Neural crest cell (in vitro differentiated cells): Measurements from ENCODE around the gene CYP2F1. TPM values are rescaled to one million over a fixed set of nuclear protein-coding genes. Genes with fewer than 3 reads are reported as not detected.

Experiments
- DNase-seq: peaks from one replicate; pipeline ENCODE4 v3.0.0; 2021; ENCODE audit warnings: low read depth, mixed read lengths, low spot score
- H3K27ac Mint-ChIP-seq: one replicate; pipeline ENCODE4 v1.8.0; 2021; ENCODE audit warnings: mild to moderate bottlenecking, mixed read lengths; ENCODE audit not compliant: unreplicated experiment
- H3K27me3 Mint-ChIP-seq: 2 replicates; pipeline ENCODE4 v1.8.0; 2021; ENCODE audit warnings: low read depth, mild to moderate bottlenecking, mixed read lengths
- H3K36me3 Mint-ChIP-seq: 2 replicates; pipeline ENCODE4 v1.8.0; 2021; ENCODE audit warnings: low read depth, mild to moderate bottlenecking, mixed read lengths
- H3K4me1 Mint-ChIP-seq: 2 replicates; pipeline ENCODE4 v1.8.0; 2021; ENCODE audit warnings: mixed read lengths
- H3K4me3 Mint-ChIP-seq: one replicate; pipeline ENCODE4 v1.8.0; 2021; ENCODE audit warnings: mild to moderate bottlenecking, mixed read lengths
- H3K9me3 Mint-ChIP-seq: 2 replicates; pipeline ENCODE4 v1.8.0; 2021; ENCODE audit warnings: mixed read lengths
- CTCF ChIP-seq: fragments of 200-600 bp; sonication (generic); conservative IDR thresholded peaks from 2 replicates; pipeline ENCODE4 v1.5.0; 2021; ENCODE audit warnings: antibody characterized with exemption, mild to moderate bottlenecking
- total RNA-seq: library from RNA; stranded (reverse); gene quantifications from 2 replicates; pipeline ENCODE4 v1.2.1, GENCODE V29; 2021

The CYP2F1 gene
- total RNA-seq, 1 donor from 2014 or later, result not detected

- H3K27ac Mint-ChIP-seq, result no peak overlapping the region
- no peaks in the 10 kb centered on the region for H3K27me3 Mint-ChIP-seq
- no peaks in the 10 kb centered on the region for H3K36me3 Mint-ChIP-seq
- no peak for DNase-seq
- no peak for TF ChIP-seq CTCF
- H3K4me1 Mint-ChIP-seq, result no peaks in the 10 kb centered on the region
- no peaks in the 10 kb centered on the region for H3K9me3 Mint-ChIP-seq
- H3K4me3 Mint-ChIP-seq, result no peak overlapping the region
These were observed 52.9 kb downstream of the CYP2F1 start for GRCh38 chr19:41166944-41167804.

GRCh38 chr19:41172297-41173164 is 58.3 kb downstream of the CYP2F1 start:
- Mint-ChIP-seq H3K36me3 (no peaks in the 10 kb centered on the region), H3K27ac (no peak overlapping the region), H3K4me1 (peaks cover 10% of the 10 kb centered on the region), H3K27me3 (no peaks in the 10 kb centered on the region), H3K4me3 (no peak overlapping the region), H3K9me3 (no peaks in the 10 kb centered on the region)
- DNase-seq, result no peak
- TF ChIP-seq CTCF, result no peak

- Mint-ChIP-seq H3K27me3 (no peaks in the 10 kb centered on the region), H3K27ac (no peak overlapping the region), H3K4me3 (no peak overlapping the region), H3K4me1 (peaks cover 10% of the 10 kb centered on the region), H3K36me3 (no peaks in the 10 kb centered on the region), H3K9me3 (no peaks in the 10 kb centered on the region)
- TF ChIP-seq CTCF, result no peak
- no peak for DNase-seq
These were observed 60.2 kb downstream of the CYP2F1 start for GRCh38 chr19:41174297-41174928.

GRCh38 chr19:41175801-41176777 is 61.9 kb downstream of the CYP2F1 start:
- peak; percentile 6 for DNase-seq
- H3K27ac Mint-ChIP-seq, result no peak overlapping the region
- H3K27me3 Mint-ChIP-seq, result no peaks in the 10 kb centered on the region
- TF ChIP-seq CTCF, result no peak
- no peaks in the 10 kb centered on the region for H3K9me3 Mint-ChIP-seq
- no peaks in the 10 kb centered on the region for H3K36me3 Mint-ChIP-seq
- H3K4me3 Mint-ChIP-seq, result no peak overlapping the region
- peaks cover 10% of the 10 kb centered on the region for H3K4me1 Mint-ChIP-seq

Other genes with a start within 250 kb of the CYP2F1 start
- gene CYP2A7, start 232.2 kb upstream of the CYP2F1 start, total RNA-seq, result not detected in 2 replicates
- not detected in 2 replicates for gene CYP2B6, start 123.2 kb upstream of the CYP2F1 start, total RNA-seq
- gene CYP2A13, start 26.0 kb upstream of the CYP2F1 start, total RNA-seq, result not detected in 2 replicates
- gene CYP2S1, start 78.8 kb downstream of the CYP2F1 start, total RNA-seq, result 0.39 TPM in 1 of 2 replicates, not detected in the other
- 6.4 and 6.8 TPM in 2 replicates for gene AXL, start 104.8 kb downstream of the CYP2F1 start, total RNA-seq
- gene HNRNPUL1, start 149.9 kb downstream of the CYP2F1 start, total RNA-seq, result 306 and 320 TPM in 2 replicates
- gene CCDC97, start 195.7 kb downstream of the CYP2F1 start, total RNA-seq, result 47.3 and 48.5 TPM in 2 replicates
- gene TGFB1, start 239.5 kb downstream of the CYP2F1 start, total RNA-seq, result 2.2 and 3.1 TPM in 2 replicates
- 11.7 and 13.8 TPM in 2 replicates for gene B9D2, start 249.7 kb downstream of the CYP2F1 start, total RNA-seq